A549 treated with CpdA at 1 μM for 4 hours (cell line): ENCODE data around the gene REXO4. TPM values are rescaled to one million over a fixed set of nuclear protein-coding genes. Genes with fewer than 3 reads are reported as not detected.

ENCODE experiments used
- total RNA-seq: library from RNA; stranded (reverse); fragments of 200-300 nt; extraction: Qiagen RNA extraction; gene quantifications from 5 replicates; pipeline ENCODE4 v1.2.3, GENCODE V29; 2022; ENCODE audit warnings: low read depth

Gene REXO4
- 31.4 to 44.3 TPM (median 39.2 TPM) in 5 replicates for total RNA-seq

GRCh38 chr9:133417541-133418461 lies at the start of gene REXO4:
Gene REXO4, minus strand, starts transcription at chr9:133418010. Its CDS starts 166 bp downstream, at chr9:133417844.

GRCh38 chr9:133459476-133460404 lies 41.9 kb upstream of the REXO4 start, which contains the start of gene CACFD1:
Gene CACFD1, plus strand, starts transcription at chr9:133459978. Its CDS starts 89 bp downstream, at chr9:133460067.

GRCh38 chr9:133421615-133422542 lies 4.1 kb upstream of the REXO4 start, which contains the start of gene ADAMTS13:
Gene ADAMTS13, plus strand, starts transcription at chr9:133422367. Its CDS starts 77 bp downstream, at chr9:133422444.

GRCh38 chr9:133375724-133376654 lies 41.8 kb downstream of the REXO4 start, which contains the start of the genes STKLD1 and SURF4:
Gene STKLD1, plus strand, starts transcription at chr9:133376366. Its CDS starts 108 bp downstream, at chr9:133376474.
Gene SURF4, minus strand, starts transcription at chr9:133376060. Its CDS starts 91 bp downstream, at chr9:133375969.

GRCh38 chr9:133356391-133357091 lies 61.3 kb downstream of the REXO4 start, which contains the start of the genes SURF1 and SURF2:
Gene SURF1, minus strand, starts transcription at chr9:133356487. Its CDS starts 34 bp downstream, at chr9:133356453.
Gene SURF2, plus strand, starts transcription at chr9:133356550. Its CDS starts 43 bp downstream, at chr9:133356593.

Other genes with a start within 250 kb of the REXO4 start
- not detected in 5 replicates for gene OBP2B, start 208.8 kb downstream of the REXO4 start, total RNA-seq
- gene ABO, start 142.8 kb downstream of the REXO4 start, total RNA-seq, result not detected in 5 replicates
- gene SURF6, start 81.8 kb downstream of the REXO4 start, total RNA-seq, result 24.0 to 32.5 TPM (median 27.3 TPM) in 5 replicates
- 23.9 to 31.9 TPM (median 29.7 TPM) in 5 replicates for gene MED22, start 69.9 kb downstream of the REXO4 start, total RNA-seq
- 3,321 to 3,607 TPM (median 3,503 TPM) in 5 replicates for gene RPL7A, start 69.8 kb downstream of the REXO4 start, total RNA-seq
- 30.5 to 49.9 TPM (median 44.1 TPM) in 5 replicates for gene SURF1, start 61.5 kb downstream of the REXO4 start, total RNA-seq
- 39.2 to 55.8 TPM (median 47.0 TPM) in 5 replicates for gene SURF2, start 61.5 kb downstream of the REXO4 start, total RNA-seq
- 179 to 209 TPM (median 208 TPM) in 5 replicates for gene SURF4, start 42.0 kb downstream of the REXO4 start, total RNA-seq
- gene STKLD1, start 41.6 kb downstream of the REXO4 start, total RNA-seq, result 0.23 to 1.4 TPM (median 0.81 TPM) in 5 replicates
- 0.28 to 0.73 TPM (median 0.48 TPM) in 5 replicates for gene ADAMTS13, start 4.4 kb upstream of the REXO4 start, total RNA-seq
- 3.3 to 4.8 TPM (median 4.4 TPM) in 5 replicates for gene CACFD1, start 42.0 kb upstream of the REXO4 start, total RNA-seq
- gene SLC2A6, start 61.1 kb upstream of the REXO4 start, total RNA-seq, result 16.2 to 24.6 TPM (median 21.2 TPM) in 5 replicates
- gene MYMK, start 106.9 kb upstream of the REXO4 start, total RNA-seq, result not detected in 5 replicates
- gene ADAMTSL2, start 116.7 kb upstream of the REXO4 start, total RNA-seq, result not detected in 5 replicates
- not detected in 5 replicates for gene FAM163B, start 191.4 kb upstream of the REXO4 start, total RNA-seq
- gene DBH, start 218.4 kb upstream of the REXO4 start, total RNA-seq, result not detected in 5 replicates